A549 (cell line): ENCODE measurements around the gene WNT3A.
A peak's percentile ranks its signal among the peaks of the same experiment; 100 is the strongest.

Experiments used
- CTCF ChIP-seq: fragments of >200 bp; sonication (Bioruptor Twin); formaldehyde crosslinking; IDR thresholded peaks from 3 replicates; pipeline ENCODE4 v1.5.1; 2016
- POLR2AphosphoS2 ChIP-seq: conservative IDR thresholded peaks from 2 replicates; pipeline ENCODE4 v1.6.1; 2012; ENCODE audit warnings: low read length, improper control_type of control experiment, inconsistent platforms
- SMC3 ChIP-seq: fragments of >200 bp; sonication (Bioruptor Twin); formaldehyde crosslinking; IDR thresholded peaks from 3 replicates; pipeline ENCODE4 v1.6.1; 2018; ENCODE audit warnings: inconsistent platforms

GRCh38 chr1:227999056-227999930 is 7.5 kb upstream of the WNT3A start:
- TF ChIP-seq SMC3: peak; percentile 76
- peak; percentile 80 for TF ChIP-seq CTCF
- no peak for TF ChIP-seq POLR2AphosphoS2
